Panc1 (cell line): ENCODE results near the gene PET117. TPM values are rescaled to one million over a fixed set of nuclear protein-coding genes. Genes with fewer than 3 reads are reported as not detected.

Source experiments
- ATAC-seq: fragments of 200-7000 bp; cut with Tn5 transposase; 2 replicates; pipeline ENCODE4 v1.9.1; 2020; ENCODE audit warnings: mild to moderate bottlenecking, moderate library complexity
- BruUV-seq: library from RNA; stranded (reverse); fragments of 400-500 nt; replicated peaks from 2 replicates; lab custom pipeline; 2021; lab: Mats Ljungman, UMichigan
- CTCF ChIA-PET: fragments of 300-600 bp; sonication (Branson Sonifier 250); formaldehyde crosslinking; loops from one replicate; lab custom pipeline; 2022; ENCODE audit warnings: antibody characterized with exemption; lab: Charles Lee
- POLR2A ChIA-PET: fragments of 300-600 bp; sonication (Branson Sonifier 250); formaldehyde crosslinking; loops from one replicate; lab custom pipeline; 2022; ENCODE audit warnings: antibody characterized with exemption; lab: Charles Lee
- DNase-seq: peaks from one replicate; pipeline ENCODE4 v3.0.0-alpha.2; 2010; ENCODE audit warnings: low read depth, low spot score
- H3K27ac ChIP-seq: 2 replicates; pipeline ENCODE4 v1.5.1; 2011; ENCODE audit warnings: mild to moderate bottlenecking, low read length, inconsistent platforms
- H3K27me3 ChIP-seq: fragments of 200-500 bp; sonication (Bioruptor generic); 2 replicates; pipeline ENCODE4 v1.6.0; 2014; ENCODE audit warnings: low read length, inconsistent platforms; ENCODE audit not compliant: control insufficient read depth, insufficient read depth
- H3K36me3 ChIP-seq: fragments of 200-500 bp; sonication (Bioruptor generic); 2 replicates; pipeline ENCODE4 v1.5.1; 2014; ENCODE audit warnings: inconsistent platforms, mild to moderate bottlenecking, low read length, moderate library complexity; ENCODE audit not compliant: control insufficient read depth, insufficient read depth
- H3K4me1 ChIP-seq: 2 replicates; pipeline ENCODE4 v1.5.1; 2011; ENCODE audit warnings: inconsistent platforms, mild to moderate bottlenecking, low read length, moderate library complexity; ENCODE audit not compliant: control insufficient read depth, insufficient read depth
- H3K4me3 ChIP-seq, 2 experiments: 2 replicates each; pipeline ENCODE4 v1.5.1; 2011 to 2012; ENCODE audit warnings: low read depth in 2 of 2, low read length in 2 of 2, mild to moderate bottlenecking in 2 of 2, inconsistent platforms in 1 of 2, moderate library complexity in 1 of 2
- H3K9me3 ChIP-seq: fragments of 200-500 bp; sonication (Bioruptor generic); 2 replicates; pipeline ENCODE4 v1.5.1; 2014; ENCODE audit warnings: low read depth, mild to moderate bottlenecking, inconsistent platforms, low read length, moderate library complexity; ENCODE audit not compliant: control insufficient read depth, insufficient read depth
- CTCF ChIP-seq: fragments of 450-650 bp; IDR thresholded peaks from 2 replicates; pipeline ENCODE4 v1.5.1; 2017; ENCODE audit warnings: mild to moderate bottlenecking
- POLR2AphosphoS5 ChIP-seq: IDR thresholded peaks from 2 replicates; pipeline ENCODE4 v1.6.1; 2012; ENCODE audit warnings: mild to moderate bottlenecking, low read depth, low read length, moderate library complexity
- REST ChIP-seq, 2 experiments: IDR thresholded peaks; 2 replicates each; pipeline ENCODE4 v1.6.1; 2011 to 2012; ENCODE audit warnings: low read depth in 2 of 2, control low read depth in 1 of 2, low read length in 1 of 2, mild to moderate bottlenecking in 1 of 2, moderate library complexity in 1 of 2; ENCODE audit not compliant: insufficient read depth in 1 of 2
- SIN3A ChIP-seq: IDR thresholded peaks from 2 replicates; pipeline ENCODE4 v1.6.1; 2012; ENCODE audit warnings: low read depth, mild to moderate bottlenecking, low read length, moderate library complexity, borderline replicate concordance; ENCODE audit not compliant: insufficient read depth
- TCF7L2 ChIP-seq: IDR thresholded peaks from 2 replicates; pipeline ENCODE4 v1.6.1; 2011; ENCODE audit warnings: mild to moderate bottlenecking, low read depth, low read length, inconsistent platforms
- in situ Hi-C: cut with HindIII; loops from 2 replicates; pipeline ENCODE4 v1.10.0; 2016; ENCODE audit warnings: low sequenced_read_pairs, low pct_unique_long_range_greater_than_20kb
- intact Hi-C: fragments of 100-400 bp; cut with micrococcal nuclease; formaldehyde crosslinking; loops from one replicate; pipeline ENCODE4 v1.10.0; 2022; ENCODE audit not compliant: unreplicated experiment
- total RNA-seq: library from RNA; stranded (reverse); gene quantifications from one replicate; pipeline ENCODE4 v1.2.1, GENCODE V29; 2021; ENCODE audit not compliant: unreplicated experiment

PET117 gene
- total RNA-seq, 1 experiment from 2014 or later, result 14.6 TPM

- Histone ChIP-seq H3K4me1 (no peaks in the 10 kb centered on the region), H3K4me3 (no peak overlapping the region), H3K27ac (no peak overlapping the region), H3K36me3 (no peaks in the 10 kb centered on the region), H3K27me3 (no peaks in the 10 kb centered on the region), H3K9me3 (no peaks in the 10 kb centered on the region)
- TF ChIP-seq TCF7L2 (no peak), SIN3A (no peak), REST (IDR thresholded peaks at IDR 0.05; ENCODE audit: insufficient read depth in 1 of 2, low read depth in 2 of 2, low read length in 1 of 2) (no peak), CTCF (no peak), POLR2AphosphoS5 (no peak)
- in situ Hi-C loops (no loop called here), intact Hi-C loops (no loop called here)
- BruUV-seq, result no TSS peak
- POLR2A ChIA-PET, result no interaction called here
- DNase-seq (no peak), ATAC-seq (no peak)
- CTCF ChIA-PET, result no interaction called here
Measured at GRCh38 chr20:18172379-18172778, 34.7 kb downstream of the PET117 start.

- ATAC-seq (no peak), DNase-seq (no peak)
- ChIA-PET POLR2A (no interaction called here), CTCF (no interaction called here)
- no peak overlapping the region for H3K4me3 ChIP-seq
- in situ Hi-C loops (no loop called here), intact Hi-C loops (no loop called here)
- no peaks in the 10 kb centered on the region for H3K4me1 ChIP-seq
- BruUV-seq, result no TSS peak
- no peaks in the 10 kb centered on the region for H3K9me3 ChIP-seq
- no peaks in the 10 kb centered on the region for H3K36me3 ChIP-seq
- TF ChIP-seq CTCF, result no peak
- TF ChIP-seq TCF7L2, result no peak
- TF ChIP-seq REST (IDR thresholded peaks at IDR 0.05; ENCODE audit: insufficient read depth in 1 of 2, low read depth in 2 of 2, low read length in 1 of 2), result no peak
- TF ChIP-seq SIN3A, result no peak
- no peak for TF ChIP-seq POLR2AphosphoS5
- no peak overlapping the region for H3K27ac ChIP-seq
- no peaks in the 10 kb centered on the region for H3K27me3 ChIP-seq
Measured at GRCh38 chr20:18174906-18175683, 37.4 kb downstream of the PET117 start.
